Measurements from ENCODE around the gene PATZ1.

DNA sequence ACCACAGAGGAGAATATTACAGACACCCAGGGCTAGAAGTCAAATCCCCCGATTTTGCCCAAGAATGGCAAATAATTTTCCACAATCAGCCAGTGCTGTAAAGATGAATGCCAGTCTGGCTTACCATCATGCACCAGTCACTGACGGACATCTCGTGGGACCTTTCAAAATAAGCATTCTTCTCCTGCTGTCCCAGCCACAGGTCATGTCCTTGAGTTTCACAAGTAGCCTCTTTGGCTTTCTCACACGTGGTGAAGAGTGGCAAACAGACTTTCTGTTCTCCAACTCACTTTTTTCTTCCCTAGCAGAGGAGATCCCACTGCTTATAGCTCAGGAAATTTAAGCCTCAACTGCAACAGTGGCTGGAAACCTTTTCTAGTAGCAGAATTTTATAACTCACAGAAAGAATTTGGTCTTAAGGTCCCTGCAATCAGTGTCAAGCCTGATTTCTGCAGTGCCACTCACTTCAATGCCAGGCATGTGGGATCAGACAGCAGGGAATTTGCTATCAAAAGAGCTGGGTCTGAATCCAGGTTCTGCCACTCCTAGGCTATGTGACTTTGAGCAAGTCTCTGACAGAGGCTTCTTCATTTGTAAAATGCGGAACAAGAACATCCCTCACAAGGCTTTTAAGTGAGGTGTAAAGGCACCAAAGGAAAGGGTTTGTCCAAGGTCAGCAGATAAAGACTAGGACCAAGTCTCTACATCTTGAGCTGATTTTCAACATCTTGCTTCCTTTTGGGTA lies 57.5 kb downstream of the PATZ1 start:
- TF ChIP-seq, protein P1, sequence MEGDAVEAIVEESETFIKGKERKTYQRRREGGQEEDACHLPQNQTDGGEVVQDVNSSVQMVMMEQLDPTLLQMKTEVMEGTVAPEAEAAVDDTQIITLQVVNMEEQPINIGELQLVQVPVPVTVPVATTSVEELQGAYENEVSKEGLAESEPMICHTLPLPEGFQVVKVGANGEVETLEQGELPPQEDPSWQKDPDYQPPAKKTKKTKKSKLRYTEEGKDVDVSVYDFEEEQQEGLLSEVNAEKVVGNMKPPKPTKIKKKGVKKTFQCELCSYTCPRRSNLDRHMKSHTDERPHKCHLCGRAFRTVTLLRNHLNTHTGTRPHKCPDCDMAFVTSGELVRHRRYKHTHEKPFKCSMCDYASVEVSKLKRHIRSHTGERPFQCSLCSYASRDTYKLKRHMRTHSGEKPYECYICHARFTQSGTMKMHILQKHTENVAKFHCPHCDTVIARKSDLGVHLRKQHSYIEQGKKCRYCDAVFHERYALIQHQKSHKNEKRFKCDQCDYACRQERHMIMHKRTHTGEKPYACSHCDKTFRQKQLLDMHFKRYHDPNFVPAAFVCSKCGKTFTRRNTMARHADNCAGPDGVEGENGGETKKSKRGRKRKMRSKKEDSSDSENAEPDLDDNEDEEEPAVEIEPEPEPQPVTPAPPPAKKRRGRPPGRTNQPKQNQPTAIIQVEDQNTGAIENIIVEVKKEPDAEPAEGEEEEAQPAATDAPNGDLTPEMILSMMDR (IDR thresholded peaks at IDR 0.05): no peak
- no peak for TF ChIP-seq POLR2A (IDR thresholded peaks at IDR 0.05)
- no peak for TF ChIP-seq POLR2AphosphoS5 (IDR thresholded peaks at IDR 0.05)
- TF ChIP-seq EP300 (IDR thresholded peaks at IDR 0.05): no peak
